Measurements from ENCODE around the gene UBL4A.
"Not testable (repeated sequence)": the region's sequence is repeated elsewhere in the genome, so short reads cannot be mapped to it uniquely, and the experiment has no call there.

GRCh38 chrX:154496591-154497137 lies 10.2 kb upstream of the UBL4A start:
- not testable (repeated sequence) for TF ChIP-seq CTCF, POLR2A (IDR thresholded peaks at IDR 0.05)
